B cell (primary cell): ENCODE data around the gene SMPD3.

Experiments used
- EZH2 ChIP-seq: IDR thresholded peaks from 2 replicates; pipeline ENCODE4 v1.6.1; 2012; ENCODE audit warnings: borderline replicate concordance, low read depth, mild to moderate bottlenecking, moderate library complexity, low read length; ENCODE audit not compliant: insufficient read depth, poor library complexity, severe bottlenecking
- TF ChIP-seq, protein P1 (sequence below): fragments of 200-600 bp; IDR thresholded peaks from one replicate; pipeline ENCODE4 v1.8.0; 2022; ENCODE audit warnings: antibody characterized with exemption, mild to moderate bottlenecking

DNA sequence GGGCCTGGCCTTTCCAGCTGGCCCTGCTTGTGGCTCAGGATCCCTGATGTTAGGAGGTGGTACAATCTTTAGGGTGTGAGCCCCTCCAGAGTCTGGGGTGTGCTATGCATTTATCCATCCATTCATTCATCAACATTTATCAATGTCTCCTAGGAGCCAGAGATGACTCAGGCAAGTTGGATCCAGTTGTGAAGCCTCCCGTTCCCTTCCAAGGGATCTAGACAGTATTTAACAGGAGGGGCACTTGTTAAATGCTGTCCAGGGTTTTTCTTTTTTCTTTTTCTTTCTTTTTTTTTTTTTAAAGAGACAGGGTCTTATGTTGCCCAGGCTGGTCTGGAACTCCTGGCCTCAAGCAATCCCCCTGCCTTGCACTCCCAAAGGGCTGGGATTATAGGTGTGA, 42.0 kb upstream of the SMPD3 start:
- TF ChIP-seq, protein P1, sequence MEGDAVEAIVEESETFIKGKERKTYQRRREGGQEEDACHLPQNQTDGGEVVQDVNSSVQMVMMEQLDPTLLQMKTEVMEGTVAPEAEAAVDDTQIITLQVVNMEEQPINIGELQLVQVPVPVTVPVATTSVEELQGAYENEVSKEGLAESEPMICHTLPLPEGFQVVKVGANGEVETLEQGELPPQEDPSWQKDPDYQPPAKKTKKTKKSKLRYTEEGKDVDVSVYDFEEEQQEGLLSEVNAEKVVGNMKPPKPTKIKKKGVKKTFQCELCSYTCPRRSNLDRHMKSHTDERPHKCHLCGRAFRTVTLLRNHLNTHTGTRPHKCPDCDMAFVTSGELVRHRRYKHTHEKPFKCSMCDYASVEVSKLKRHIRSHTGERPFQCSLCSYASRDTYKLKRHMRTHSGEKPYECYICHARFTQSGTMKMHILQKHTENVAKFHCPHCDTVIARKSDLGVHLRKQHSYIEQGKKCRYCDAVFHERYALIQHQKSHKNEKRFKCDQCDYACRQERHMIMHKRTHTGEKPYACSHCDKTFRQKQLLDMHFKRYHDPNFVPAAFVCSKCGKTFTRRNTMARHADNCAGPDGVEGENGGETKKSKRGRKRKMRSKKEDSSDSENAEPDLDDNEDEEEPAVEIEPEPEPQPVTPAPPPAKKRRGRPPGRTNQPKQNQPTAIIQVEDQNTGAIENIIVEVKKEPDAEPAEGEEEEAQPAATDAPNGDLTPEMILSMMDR = no peak
- no peak for TF ChIP-seq EZH2
